Keratinocyte (primary cell): ENCODE results near the gene SCAI. TPM values are rescaled to one million over a fixed set of nuclear protein-coding genes. Genes with fewer than 3 reads are reported as not detected.

Experiments
- DNase-seq: peaks from one replicate; pipeline ENCODE4 v3.0.0-alpha.2; 2011; ENCODE audit warnings: low read depth, missing footprints, low spot score
- FAIRE-seq: peaks from 2 replicates; lab custom pipeline; 2011; peaks lifted over from hg19 to GRCh38; lab: Jason Lieb, UNC
- H2AFZ ChIP-seq: 2 replicates; pipeline ENCODE4 v1.6.0; 2012; ENCODE audit warnings: low read length, control low read depth, inconsistent platforms; ENCODE audit not compliant: control insufficient read depth
- H3K27ac ChIP-seq: 2 replicates; pipeline ENCODE4 v1.5.1; 2011; ENCODE audit warnings: low read length; ENCODE audit not compliant: control insufficient read depth, insufficient read depth
- H3K27me3 ChIP-seq: 3 replicates; pipeline ENCODE4 v1.6.0; 2011; ENCODE audit warnings: low read length; ENCODE audit not compliant: control insufficient read depth, insufficient read depth; ENCODE audit errors: extremely low read depth
- H3K36me3 ChIP-seq, 2 experiments: 2 replicates in 1 of 2; 3 replicates in 1 of 2; pipeline ENCODE4 v1.5.1; 2011; ENCODE audit warnings: low read length in 2 of 2, mild to moderate bottlenecking in 1 of 2; ENCODE audit not compliant: control insufficient read depth in 2 of 2, insufficient read depth in 2 of 2; ENCODE audit errors: extremely low read depth in 1 of 2
- H3K4me1 ChIP-seq: 3 replicates; pipeline ENCODE4 v1.5.1; 2011; ENCODE audit warnings: low read length; ENCODE audit not compliant: control insufficient read depth, insufficient read depth; ENCODE audit errors: extremely low read depth
- H3K4me2 ChIP-seq: 3 replicates; pipeline ENCODE4 v1.6.0; 2011; ENCODE audit warnings: low read depth, low read length; ENCODE audit not compliant: control insufficient read depth, insufficient read depth; ENCODE audit errors: extremely low read depth
- H3K4me3 ChIP-seq, 3 experiments: fragments of 200-600 bp in 1 of 3; sonication (generic) in 1 of 3; 2 replicates in 2 of 3; 3 replicates in 1 of 3; pipeline ENCODE4 v1.5.1; 2011 to 2016; ENCODE audit warnings: low read length in 3 of 3, mild to moderate bottlenecking in 3 of 3, control low read depth in 2 of 3, inconsistent platforms in 1 of 3, low read depth in 1 of 3, mixed read lengths in 1 of 3, mixed run types in 1 of 3, moderate library complexity in 1 of 3; ENCODE audit not compliant: control insufficient read depth in 2 of 3, insufficient read depth in 2 of 3; ENCODE audit errors: extremely low read depth in 1 of 3
- H3K79me2 ChIP-seq: 2 replicates; pipeline ENCODE4 v1.6.0; 2012; ENCODE audit warnings: low read length; ENCODE audit not compliant: control insufficient read depth, insufficient read depth
- H3K9ac ChIP-seq: 3 replicates; pipeline ENCODE4 v1.6.0; 2011; ENCODE audit warnings: low read length; ENCODE audit not compliant: control insufficient read depth, insufficient read depth; ENCODE audit errors: extremely low read depth
- H3K9me1 ChIP-seq: 3 replicates; pipeline ENCODE4 v1.6.0; 2011; ENCODE audit warnings: low read length; ENCODE audit not compliant: control insufficient read depth, insufficient read depth; ENCODE audit errors: extremely low read depth
- H3K9me3 ChIP-seq: 2 replicates; pipeline ENCODE4 v1.5.1; 2012; ENCODE audit warnings: low read depth, low read length; ENCODE audit not compliant: control insufficient read depth
- H4K20me1 ChIP-seq: 3 replicates; pipeline ENCODE4 v1.6.0; 2011; ENCODE audit warnings: low read length; ENCODE audit not compliant: control insufficient read depth, insufficient read depth; ENCODE audit errors: extremely low read depth
- CTCF ChIP-seq, 3 experiments: IDR thresholded peaks in 1 of 3; conservative IDR thresholded peaks in 1 of 3; optimal IDR thresholded peaks in 1 of 3; 2 replicates in 2 of 3; 3 replicates in 1 of 3; pipeline versions ENCODE3 to v1.5.1; 2011; ENCODE audit warnings: low read length in 3 of 3, mild to moderate bottlenecking in 3 of 3, moderate library complexity in 2 of 3, control low read depth in 1 of 3, inconsistent platforms in 1 of 3; ENCODE audit not compliant: insufficient read depth in 2 of 3; ENCODE audit errors: extremely low read depth in 1 of 3
- EZH2 ChIP-seq: IDR thresholded peaks from one replicate; pipeline ENCODE4 v1.6.1; 2012; ENCODE audit warnings: inconsistent platforms, mild to moderate bottlenecking, low read length, moderate library complexity
- dilution Hi-C: fragments of 300-500 bp; cut with MboI; formaldehyde crosslinking; loops from one replicate; pipeline ENCODE4 v1.7.0; 2020; ENCODE audit warnings: low sequenced_read_pairs; ENCODE audit not compliant: extremely low pct_ligation_motif_present
- polyA plus RNA-seq, 5 experiments: library from polyadenylated mRNA; depleted of rRNA in 3 of 5; stranded (reverse) in 3 of 5; stranded (forward) in 1 of 5; unstranded in 1 of 5; fragments of >200 nt; gene quantifications; 1 replicate in 1 of 5; 2 replicates in 3 of 5; 3 replicates in 1 of 5; pipeline versions ENCODE4 v1.2.1 to v1.2.3, GENCODE V29; 2011 to 2012; ENCODE audit warnings: missing spikeins in 2 of 5, low read depth in 1 of 5, low replicate concordance in 1 of 5

Gene SCAI
- polyA plus RNA-seq, 1 donor (not counting 4 experiments of a cell fraction or from before 2014, with no cell fraction given) = 3.0 TPM

- FAIRE-seq (no peak), DNase-seq (no peak)
These were observed 2.1 kb upstream of the SCAI start for GRCh38 chr9:125145425-125145824.

GRCh38 chr9:125142560-125143376 lies 560 bp downstream of the SCAI start:
- Histone ChIP-seq H3K9ac (peak overlapping the region; percentile 64), H3K27ac (no peak overlapping the region), H3K79me2 (no peaks in the 10 kb centered on the region), H3K4me3 (peak overlapping the region; percentile 48 to 79 (median 70)), H3K4me1 (peaks cover 10% of the 10 kb centered on the region), H3K27me3 (no peaks in the 10 kb centered on the region), H3K36me3 (no peaks in the 10 kb centered on the region), H2AFZ (peak overlapping the region; percentile 66), H3K9me1 (no peaks in the 10 kb centered on the region), H4K20me1 (peaks cover 3% of the 10 kb centered on the region), H3K9me3 (no peaks in the 10 kb centered on the region), H3K4me2 (peak overlapping the region; percentile 97)
- TF ChIP-seq EZH2 = no peak
- TF ChIP-seq CTCF (optimal IDR thresholded peaks at IDR 0.05 in 1 of 3, IDR thresholded peaks at IDR 0.05 in 1 of 3, conservative IDR thresholded peaks at IDR 0.05 in 1 of 3; ENCODE audit: extremely low read depth in 1 of 3, insufficient read depth in 2 of 3, low read length in 3 of 3) = no peak
- no peak for DNase-seq
- FAIRE-seq = no peak
- dilution Hi-C loops = no loop called here

More at GRCh38 chr9:125145425-125145824, 2.1 kb upstream of the SCAI start:
- Histone ChIP-seq H4K20me1 (peaks cover 3% of the 10 kb centered on the region), H3K9ac (no peak overlapping the region), H2AFZ (no peak overlapping the region), H3K9me3 (no peaks in the 10 kb centered on the region), H3K36me3 (peaks cover under 1 to 2% of the 10 kb centered on the region in 2 experiments), H3K9me1 (no peaks in the 10 kb centered on the region), H3K27me3 (no peaks in the 10 kb centered on the region), H3K4me2 (no peak overlapping the region), H3K79me2 (no peaks in the 10 kb centered on the region), H3K4me3 (no peak overlapping the region), H3K4me1 (peaks cover 10% of the 10 kb centered on the region), H3K27ac (no peak overlapping the region)
- TF ChIP-seq CTCF (optimal IDR thresholded peaks at IDR 0.05 in 1 of 3, IDR thresholded peaks at IDR 0.05 in 1 of 3, conservative IDR thresholded peaks at IDR 0.05 in 1 of 3; ENCODE audit: extremely low read depth in 1 of 3, insufficient read depth in 2 of 3, low read length in 3 of 3) = no peak
- TF ChIP-seq EZH2 = no peak
- dilution Hi-C loops = no loop called here
